HT1080 (cell line): ENCODE measurements around the gene TRAF3IP1. TPM values are rescaled to one million over a fixed set of nuclear protein-coding genes. Genes with fewer than 3 reads are reported as not detected.
"Not testable (repeated sequence)": the region's sequence is repeated elsewhere in the genome, so short reads cannot be mapped to it uniquely, and the experiment has no call there.

Experiments
- DNase-seq: peaks from one replicate; pipeline ENCODE4 v3.0.0-alpha.2; 2015; ENCODE audit warnings: low read depth
- total RNA-seq: library from RNA; depleted of rRNA; stranded (reverse); fragments of >200 nt; shearing (Covaris generic); gene quantifications from 2 replicates; pipeline ENCODE4 v1.2.3, GENCODE V29; 2014

TRAF3IP1 gene
- total RNA-seq, 1 experiment from 2014 or later = 7.1 TPM

DNA sequence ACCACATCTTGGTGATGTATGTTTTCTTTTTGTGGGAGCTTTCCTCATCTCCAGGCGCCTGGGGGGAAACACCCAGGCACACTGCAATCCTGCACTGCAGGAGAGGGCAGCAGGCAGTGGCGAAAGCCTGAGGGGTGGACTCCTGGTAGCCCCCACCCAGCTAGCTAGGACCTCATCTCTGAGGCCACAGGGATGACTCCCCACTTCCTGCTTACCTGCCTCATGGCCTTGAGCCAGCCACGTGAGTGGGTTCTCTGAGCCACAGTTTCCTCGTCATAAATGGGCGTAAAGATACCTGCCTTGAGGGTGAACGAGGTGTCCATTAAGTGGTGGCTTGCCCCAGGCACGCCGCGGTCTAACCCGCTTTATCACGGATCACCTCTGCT, 19.1 kb downstream of the TRAF3IP1 start:
- no peak for DNase-seq

DNA sequence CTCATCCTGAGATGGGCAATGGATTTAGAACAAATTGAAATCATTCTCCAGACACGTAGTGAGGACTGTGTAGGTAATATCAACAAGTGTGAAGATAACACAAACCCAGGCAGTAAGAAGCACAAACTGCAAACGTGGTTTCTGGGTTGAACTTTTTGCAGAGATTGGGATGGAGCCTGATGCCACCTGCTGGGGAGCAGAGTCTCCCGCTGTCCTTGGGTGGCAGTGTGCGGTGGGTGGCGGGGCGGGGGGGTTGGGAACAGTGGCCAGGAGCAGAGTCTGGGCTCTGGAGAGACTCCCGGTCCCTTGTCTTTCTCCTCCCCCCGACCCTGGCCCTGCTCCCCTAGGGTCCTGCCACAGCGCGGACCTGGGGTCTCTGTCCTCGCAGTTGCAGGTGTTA, 19.5 kb downstream of the TRAF3IP1 start:
- no peak for DNase-seq

- DNase-seq = no peak
Observed at GRCh38 chr2:238341536-238341935, 21.2 kb downstream of the TRAF3IP1 start.

GRCh38 chr2:238344035-238344434, 23.7 kb downstream of the TRAF3IP1 start:
- DNase-seq = no peak

GRCh38 chr2:238344517-238344916, 24.2 kb downstream of the TRAF3IP1 start:
- no peak for DNase-seq

GRCh38 chr2:238345297-238345968, 25.1 kb downstream of the TRAF3IP1 start:
- no peak for DNase-seq

- DNase-seq = no peak
Observed at GRCh38 chr2:238346544-238346943, 26.2 kb downstream of the TRAF3IP1 start.

- no peak for DNase-seq
Observed at GRCh38 chr2:238350150-238350897, 30.0 kb downstream of the TRAF3IP1 start.

- no peak for DNase-seq
Observed at GRCh38 chr2:238351315-238351714, 31.0 kb downstream of the TRAF3IP1 start.

DNA sequence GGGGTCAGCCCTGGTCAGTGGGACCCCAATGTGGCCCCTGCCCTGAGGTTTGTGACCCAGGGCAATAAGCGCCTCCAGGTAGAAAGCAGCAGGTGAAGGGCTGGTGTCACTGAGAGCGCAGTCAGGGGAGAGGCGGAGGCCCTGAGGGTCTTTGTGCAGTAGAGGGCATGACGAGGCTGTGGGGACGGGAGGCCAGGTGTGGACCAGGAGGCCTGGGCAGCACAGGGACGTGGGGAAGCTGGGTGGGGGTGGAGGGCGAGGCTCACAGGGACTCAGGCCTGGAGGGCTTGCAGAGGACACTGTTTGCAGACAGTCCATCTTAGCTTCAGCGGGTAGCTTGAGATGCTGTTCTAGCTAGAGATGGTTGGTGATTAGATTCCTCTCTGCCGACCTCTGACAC, 32.0 kb downstream of the TRAF3IP1 start:
- no peak for DNase-seq

DNA sequence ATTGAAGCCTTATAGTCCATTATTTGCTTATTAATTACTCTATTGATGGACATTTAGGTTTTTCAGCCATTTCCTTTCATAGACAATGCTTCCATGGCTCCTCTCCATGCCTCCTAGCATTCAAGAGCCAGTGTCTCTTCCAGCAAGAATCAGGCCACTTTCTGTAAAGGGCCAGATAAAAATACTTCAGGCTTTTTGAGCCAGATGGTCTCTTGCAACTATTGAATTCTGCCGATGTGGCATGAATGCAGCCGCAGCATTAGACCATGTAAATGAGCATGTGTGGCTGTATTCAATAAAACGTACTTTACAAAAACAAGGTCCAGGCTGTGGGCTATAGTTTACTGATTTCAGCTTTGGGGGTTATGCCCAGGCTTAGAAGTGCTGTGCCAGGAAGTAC, 38.5 kb downstream of the TRAF3IP1 start:
- DNase-seq = no peak

DNA sequence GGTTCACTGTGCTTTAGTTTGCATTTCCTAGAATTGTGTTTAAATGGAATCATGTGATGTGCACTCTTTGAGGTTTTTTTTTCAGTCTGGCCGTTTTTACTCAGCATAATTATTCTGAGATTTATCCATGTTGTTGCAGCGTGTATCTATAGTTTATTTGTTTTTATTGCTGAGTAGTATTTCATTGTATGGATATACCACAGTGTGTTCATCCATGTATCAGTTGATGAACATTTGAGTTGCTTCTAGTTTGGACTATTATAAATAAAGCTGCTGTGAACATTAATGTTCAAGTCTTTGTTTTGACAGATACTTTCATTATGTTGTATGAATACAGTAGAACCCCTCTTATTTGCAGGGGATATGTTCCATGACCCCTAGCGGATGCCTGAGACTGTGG, 39.1 kb downstream of the TRAF3IP1 start:
- no peak for DNase-seq

GRCh38 chr2:238361877-238362276, 41.6 kb downstream of the TRAF3IP1 start:
- no peak for DNase-seq

GRCh38 chr2:238362626-238363025, 42.3 kb downstream of the TRAF3IP1 start:
- no peak for DNase-seq

DNA sequence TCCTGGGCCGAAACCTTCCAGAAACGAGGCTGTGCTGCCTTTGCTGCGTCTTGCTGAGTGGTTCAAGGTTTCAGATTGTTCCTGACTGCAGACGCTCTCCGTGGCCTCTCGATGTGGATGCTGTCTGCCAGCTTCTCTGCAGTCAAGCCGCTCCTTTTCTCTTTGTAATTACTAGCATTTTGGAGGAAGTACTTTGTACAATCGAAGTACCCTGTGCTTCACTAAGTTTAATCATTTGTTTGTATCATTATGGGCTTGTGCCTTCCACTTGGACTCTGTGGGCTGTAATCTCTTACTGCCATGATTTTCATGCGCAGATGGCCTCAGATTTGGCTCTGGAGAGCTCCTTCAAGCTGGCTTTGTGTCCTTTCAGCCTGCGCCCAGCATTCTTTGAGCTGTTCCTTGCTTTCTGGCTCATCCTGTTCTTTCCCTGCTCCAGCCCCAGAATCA, 49.3 kb downstream of the TRAF3IP1 start:
- no peak for DNase-seq

GRCh38 chr2:238370094-238370822, 49.9 kb downstream of the TRAF3IP1 start:
- no peak for DNase-seq

DNA sequence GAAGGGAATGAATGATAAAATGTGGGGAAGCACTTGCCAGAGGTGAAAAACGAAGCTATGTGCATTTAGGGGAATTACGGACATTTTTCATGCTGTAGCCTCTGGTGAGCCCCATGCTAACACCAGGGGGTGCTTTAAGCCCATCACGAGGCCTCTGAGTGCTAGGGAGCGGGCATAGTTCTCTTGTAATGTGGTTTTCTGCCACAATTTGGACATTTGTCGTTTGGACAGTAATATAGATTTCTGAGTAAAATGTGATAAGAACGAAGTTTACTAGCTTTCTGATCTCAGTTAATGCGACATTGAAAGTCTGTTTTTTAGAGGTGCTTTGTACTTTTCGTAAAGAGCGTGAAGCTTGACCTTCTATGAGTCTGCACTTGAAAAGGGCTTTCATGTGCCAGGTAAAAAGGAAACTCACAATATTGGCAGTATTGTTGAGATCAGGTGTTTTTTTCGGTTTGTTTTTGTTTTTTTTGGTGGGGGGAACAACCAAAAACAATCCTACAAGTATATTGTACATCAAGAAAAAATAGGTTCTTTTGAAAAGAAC, 50.6 kb downstream of the TRAF3IP1 start:
- peak; percentile 49 for DNase-seq

DNA sequence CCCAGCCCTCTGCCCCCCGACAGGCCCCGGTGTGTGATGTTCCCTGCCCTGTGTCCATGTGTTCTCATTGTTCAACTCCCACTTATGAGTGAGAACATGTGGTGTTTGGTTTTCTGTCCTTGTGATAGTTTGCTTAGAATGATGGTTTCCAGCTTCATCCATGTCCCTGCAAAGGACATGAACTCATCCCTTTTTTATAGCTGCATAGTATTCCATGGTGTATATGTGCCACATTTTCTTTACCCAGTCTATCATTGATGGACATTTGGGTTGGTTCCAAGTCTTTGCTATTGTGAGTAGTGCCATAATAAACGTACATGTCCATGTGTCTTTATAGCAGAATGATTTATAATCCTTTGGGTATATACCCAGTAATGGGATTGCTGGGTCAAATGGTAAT, 52.0 kb downstream of the TRAF3IP1 start:
- not testable (repeated sequence) for DNase-seq

DNA sequence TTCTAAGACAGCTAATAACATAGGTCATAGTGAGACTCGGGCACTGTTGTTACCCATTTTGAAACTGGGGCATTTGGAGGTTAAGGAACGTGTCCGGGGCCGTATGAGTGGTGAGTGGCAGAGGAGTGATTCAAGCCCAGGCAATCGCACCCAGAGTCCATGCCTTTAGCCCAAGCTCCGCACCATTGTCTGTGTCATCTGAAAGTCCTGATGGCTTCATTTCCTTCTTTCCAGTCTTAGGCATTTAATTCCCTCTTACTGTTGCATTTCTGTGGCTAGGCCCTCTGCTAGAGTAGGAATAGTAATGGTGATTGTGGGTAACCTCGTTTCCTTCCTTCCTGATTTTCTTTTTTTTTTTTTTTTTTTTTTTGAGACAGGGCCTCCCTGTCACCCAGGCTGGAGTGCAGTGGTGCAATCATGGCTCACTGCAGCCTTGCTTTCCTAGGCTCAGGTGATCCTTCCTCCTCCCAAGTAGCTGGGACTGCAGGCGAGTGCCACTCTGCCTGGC, 56.6 kb downstream of the TRAF3IP1 start:
- peak; percentile 77 for DNase-seq

DNA sequence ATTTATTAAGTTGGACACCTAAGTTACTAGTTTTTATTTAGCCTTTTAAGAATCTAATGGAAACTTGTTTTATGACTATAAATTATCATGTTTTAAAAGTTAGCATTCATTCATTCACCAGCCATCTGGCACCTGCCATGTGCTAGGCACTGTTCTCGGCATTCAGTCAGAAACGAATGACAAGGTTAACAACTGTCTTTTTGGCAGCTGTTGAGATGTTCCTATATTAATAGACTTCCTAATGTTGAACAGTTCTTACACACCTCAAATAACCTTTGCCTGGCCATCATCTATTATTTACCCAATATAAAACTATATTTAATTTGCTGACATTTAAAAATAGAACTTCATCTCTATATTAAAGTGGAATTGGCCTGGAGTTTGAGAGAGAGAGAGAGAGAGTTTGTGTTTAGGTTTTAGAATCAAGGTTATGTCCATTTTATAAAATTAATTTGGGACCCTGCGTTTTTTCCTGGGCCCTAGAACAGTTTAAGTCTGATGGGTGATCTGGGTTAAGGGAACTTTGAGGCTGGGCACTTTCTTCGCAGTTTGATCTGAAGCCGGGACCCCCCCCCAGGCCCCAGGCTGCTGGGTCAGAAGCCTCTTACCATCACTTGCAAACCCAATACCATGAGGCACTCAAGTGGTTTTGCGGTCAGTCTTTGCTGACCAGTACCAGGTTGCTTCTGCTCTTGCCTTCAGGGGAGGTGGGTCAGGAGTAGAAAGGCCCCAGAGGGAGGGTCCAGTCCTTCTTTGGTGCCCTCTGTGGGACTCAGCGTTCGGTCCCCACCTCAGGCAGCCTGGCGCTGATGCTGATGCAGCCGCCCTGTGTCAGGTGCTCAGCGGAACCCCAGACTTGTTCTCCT, 58.1 kb downstream of the TRAF3IP1 start:
- DNase-seq = no peak
